ENCODE measurements around the gene SEL1L.
"Not testable (repeated sequence)": the region's sequence is repeated elsewhere in the genome, so short reads cannot be mapped to it uniquely, and the experiment has no call there.

The SEL1L gene

DNA sequence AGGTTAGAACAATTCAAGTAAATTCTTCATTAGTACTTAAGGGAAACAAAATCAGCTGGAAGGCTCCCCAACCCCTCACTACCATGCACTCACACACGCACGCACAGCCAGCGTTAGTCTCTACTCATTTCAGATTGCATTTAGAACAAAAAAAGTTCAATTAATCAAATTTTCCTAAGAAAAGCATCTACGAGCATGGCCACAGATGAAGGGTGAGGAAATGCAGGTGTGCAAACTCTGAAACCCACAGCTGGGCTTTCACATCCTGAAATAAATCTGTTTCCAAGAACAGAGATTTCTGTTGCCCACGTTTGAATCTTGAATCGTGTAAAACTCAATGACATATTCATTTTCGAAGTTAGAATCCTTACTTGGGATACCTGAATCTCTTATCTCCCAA, 62.6 kb downstream of the SEL1L start:
- no peak for DNase-seq (ENCODE audit: low read depth)
- TF ChIP-seq, protein P1, sequence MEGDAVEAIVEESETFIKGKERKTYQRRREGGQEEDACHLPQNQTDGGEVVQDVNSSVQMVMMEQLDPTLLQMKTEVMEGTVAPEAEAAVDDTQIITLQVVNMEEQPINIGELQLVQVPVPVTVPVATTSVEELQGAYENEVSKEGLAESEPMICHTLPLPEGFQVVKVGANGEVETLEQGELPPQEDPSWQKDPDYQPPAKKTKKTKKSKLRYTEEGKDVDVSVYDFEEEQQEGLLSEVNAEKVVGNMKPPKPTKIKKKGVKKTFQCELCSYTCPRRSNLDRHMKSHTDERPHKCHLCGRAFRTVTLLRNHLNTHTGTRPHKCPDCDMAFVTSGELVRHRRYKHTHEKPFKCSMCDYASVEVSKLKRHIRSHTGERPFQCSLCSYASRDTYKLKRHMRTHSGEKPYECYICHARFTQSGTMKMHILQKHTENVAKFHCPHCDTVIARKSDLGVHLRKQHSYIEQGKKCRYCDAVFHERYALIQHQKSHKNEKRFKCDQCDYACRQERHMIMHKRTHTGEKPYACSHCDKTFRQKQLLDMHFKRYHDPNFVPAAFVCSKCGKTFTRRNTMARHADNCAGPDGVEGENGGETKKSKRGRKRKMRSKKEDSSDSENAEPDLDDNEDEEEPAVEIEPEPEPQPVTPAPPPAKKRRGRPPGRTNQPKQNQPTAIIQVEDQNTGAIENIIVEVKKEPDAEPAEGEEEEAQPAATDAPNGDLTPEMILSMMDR (conservative IDR thresholded peaks at IDR 0.05; ENCODE audit: control insufficient read depth, insufficient read depth, low read depth, low read length): no peak
- H3K4me3 ChIP-seq (ENCODE audit: control insufficient read depth, low read depth, low read length): no peak overlapping the region

DNA sequence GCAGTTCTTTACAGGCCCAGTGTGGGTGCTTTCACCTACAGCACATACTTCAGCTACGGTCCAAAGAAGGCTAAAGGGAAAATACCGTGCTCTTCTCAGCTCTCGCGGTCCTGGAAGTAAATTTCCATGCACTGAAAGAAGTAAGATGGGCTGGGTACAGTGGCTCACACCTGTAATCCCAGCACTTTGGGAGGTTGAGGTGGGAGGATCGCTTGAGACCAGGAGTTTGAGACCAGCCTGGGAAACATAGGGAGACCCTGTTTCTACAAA, 63.2 kb downstream of the SEL1L start:
- DNase-seq (ENCODE audit: low read depth); H3K4me3 ChIP-seq (ENCODE audit: control insufficient read depth, low read depth, low read length): not testable (repeated sequence)

DNA sequence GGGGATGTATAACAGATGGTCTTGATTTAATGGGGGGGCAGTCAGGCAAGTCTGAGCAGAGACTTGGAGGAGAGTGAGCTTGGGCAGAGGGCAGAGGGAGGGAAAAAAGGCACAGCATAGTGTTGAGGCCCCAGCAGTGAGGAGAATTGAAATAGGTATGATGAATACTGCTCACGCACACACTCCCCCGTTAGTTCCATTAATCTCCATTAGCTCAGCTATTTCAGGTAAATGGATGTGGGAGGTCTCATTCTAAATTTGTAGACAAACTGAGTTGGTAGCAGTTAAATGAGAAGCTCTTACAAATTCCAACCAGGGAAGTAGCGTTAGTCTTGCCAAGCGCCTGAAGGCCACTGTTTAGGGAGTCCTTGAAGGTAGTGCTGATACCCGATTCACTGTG, 66.8 kb downstream of the SEL1L start:
- TF ChIP-seq, protein P1 (conservative IDR thresholded peaks at IDR 0.05; ENCODE audit: control insufficient read depth, insufficient read depth, low read depth, low read length): no peak
- DNase-seq (ENCODE audit: low read depth): no peak
- H3K4me3 ChIP-seq (ENCODE audit: control insufficient read depth, low read depth, low read length): no peak overlapping the region

DNA sequence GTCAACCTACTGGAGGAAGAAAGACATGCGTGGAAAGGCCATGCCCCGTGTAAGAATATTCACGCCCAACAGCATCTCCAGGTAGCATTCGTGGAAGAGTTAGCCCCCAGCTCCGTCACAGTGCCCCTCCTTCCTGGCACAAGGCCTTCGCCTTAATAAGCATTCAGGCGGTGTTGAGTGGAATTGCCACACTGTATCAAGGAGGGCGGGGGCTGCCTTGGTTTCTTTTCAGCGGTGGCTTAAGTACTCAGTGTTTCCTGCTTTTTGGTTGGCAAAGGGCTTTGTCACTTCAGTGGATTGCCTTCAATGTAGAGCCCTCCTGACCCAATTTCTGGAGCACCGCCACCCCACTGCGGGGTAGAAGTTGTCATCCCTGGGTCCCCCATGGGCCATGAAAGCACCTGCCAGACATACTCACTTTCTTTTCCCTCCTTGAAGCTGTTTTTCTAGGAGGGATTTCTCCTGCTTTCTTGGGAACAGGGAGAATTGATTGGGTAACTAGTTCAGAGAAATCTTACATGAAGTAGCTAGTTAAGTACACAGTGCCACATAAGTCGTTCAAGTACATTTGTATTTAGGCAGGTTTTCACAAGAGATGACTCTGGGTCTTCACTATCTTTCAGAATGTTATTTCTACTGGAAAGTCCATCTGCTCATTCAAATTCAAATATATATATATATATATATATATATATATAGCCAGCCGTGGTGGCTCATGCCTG, 68.0 kb downstream of the SEL1L start:
- TF ChIP-seq, protein P1 (conservative IDR thresholded peaks at IDR 0.05; ENCODE audit: control insufficient read depth, insufficient read depth, low read depth, low read length): no peak
- no peak for DNase-seq (ENCODE audit: low read depth)
- no peak overlapping the region for H3K4me3 ChIP-seq (ENCODE audit: control insufficient read depth, low read depth, low read length)

DNA sequence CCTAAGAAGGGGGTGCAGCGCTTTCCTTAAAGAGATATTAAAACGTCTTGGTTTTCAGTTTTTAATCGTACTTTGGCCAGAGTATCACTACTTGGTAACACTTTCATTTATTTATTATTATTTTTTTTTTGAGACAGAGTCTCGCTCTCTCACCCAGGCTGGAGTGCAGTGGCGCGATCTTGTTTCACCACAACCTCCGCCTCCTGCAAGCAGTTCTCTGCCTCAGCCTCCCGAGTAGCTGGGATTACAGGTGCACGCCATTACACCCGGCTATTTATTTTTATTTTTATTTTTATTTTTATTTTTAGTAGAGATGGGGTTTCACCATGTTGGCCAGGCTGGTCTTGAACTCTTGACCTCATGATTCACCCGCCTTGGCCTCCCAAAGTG, 68.7 kb downstream of the SEL1L start:
- DNase-seq (ENCODE audit: low read depth): not testable (repeated sequence)
- peak overlapping the region; percentile 46 for H3K4me3 ChIP-seq (ENCODE audit: control insufficient read depth, low read depth, low read length)

DNA sequence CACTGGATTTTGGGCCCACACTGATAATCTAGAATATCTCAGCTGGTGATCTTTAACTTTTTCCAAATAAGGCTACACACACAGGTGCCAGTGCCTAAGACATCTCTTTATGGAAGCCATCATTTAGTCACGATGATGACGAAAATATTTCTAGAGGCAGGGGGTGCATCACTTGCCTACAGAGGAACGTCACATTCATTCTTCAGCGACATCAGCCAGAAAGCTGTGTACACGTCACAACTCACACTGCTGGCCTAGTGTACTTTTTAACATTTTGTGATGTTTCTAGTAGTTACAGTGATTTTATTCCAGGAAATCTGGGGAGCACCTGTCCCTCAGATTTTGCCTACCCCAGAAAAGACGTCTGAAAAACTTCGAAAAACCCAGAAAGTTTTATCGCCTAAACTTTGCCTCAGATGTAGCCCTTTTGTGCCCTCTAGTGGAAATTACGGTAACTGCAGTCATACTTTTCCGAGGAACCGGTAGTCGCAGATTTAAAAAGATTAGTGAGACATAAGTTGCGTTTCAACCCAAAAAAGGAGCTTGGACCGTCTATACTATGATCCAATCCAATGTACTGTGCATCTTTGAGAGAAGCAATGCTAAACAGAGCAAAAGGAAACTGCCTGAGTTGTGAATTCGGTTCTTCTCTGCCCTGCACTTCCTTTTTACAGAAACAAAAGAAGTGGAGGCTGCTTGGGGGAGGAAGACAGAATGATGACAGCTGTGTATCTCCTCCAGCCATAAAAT, 69.2 kb downstream of the SEL1L start:
- TF ChIP-seq, protein P1 (conservative IDR thresholded peaks at IDR 0.05; ENCODE audit: control insufficient read depth, insufficient read depth, low read depth, low read length): peak; percentile 92
- peak; percentile 66 for DNase-seq (ENCODE audit: low read depth)
- H3K4me3 ChIP-seq (ENCODE audit: control insufficient read depth, low read depth, low read length): peak overlapping the region; percentile 46

DNA sequence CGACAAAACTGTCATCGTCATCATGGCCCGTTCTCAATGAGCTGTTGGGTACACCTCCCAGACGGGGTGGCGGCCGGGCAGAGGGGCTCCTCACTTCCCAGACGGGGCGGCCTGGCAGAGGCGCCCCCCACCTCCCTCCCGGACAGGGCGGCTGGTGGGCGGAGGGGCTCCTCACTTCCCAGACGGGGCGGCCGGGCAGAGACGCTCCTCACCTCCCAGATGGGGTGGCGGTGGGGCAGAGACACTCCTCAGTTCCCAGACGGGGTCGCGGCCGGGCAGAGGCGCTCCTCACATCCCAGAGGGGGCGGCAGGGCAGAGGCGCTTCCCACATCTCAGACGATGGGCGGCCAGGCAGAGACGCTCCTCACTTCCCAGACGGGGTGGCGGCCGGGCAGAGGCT, 71.3 kb downstream of the SEL1L start:
- not testable (repeated sequence) for DNase-seq (ENCODE audit: low read depth)

DNA sequence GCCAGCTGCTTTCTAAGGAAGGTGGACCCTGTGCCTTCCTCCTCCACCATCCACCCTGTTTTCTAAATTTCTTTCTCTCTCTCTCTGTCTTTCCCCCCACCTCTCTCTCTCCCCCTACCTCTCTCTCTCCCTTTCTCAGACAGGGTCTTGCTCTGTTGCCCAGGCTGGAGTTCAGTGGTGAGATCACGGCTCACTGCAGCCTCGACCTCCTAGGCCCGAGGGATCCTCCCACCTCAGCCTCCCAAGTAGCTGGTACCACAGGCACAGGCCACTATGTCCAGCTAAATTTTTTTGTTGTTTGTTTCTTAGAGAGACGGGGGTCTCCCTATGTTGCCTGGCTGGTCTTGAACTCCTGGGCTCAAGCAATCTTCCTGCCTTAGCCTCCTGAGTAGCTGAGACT, 73.7 kb downstream of the SEL1L start:
- no peak for DNase-seq (ENCODE audit: low read depth)
- H3K4me3 ChIP-seq (ENCODE audit: control insufficient read depth, low read depth, low read length): no peak overlapping the region
- TF ChIP-seq, protein P1 (conservative IDR thresholded peaks at IDR 0.05; ENCODE audit: control insufficient read depth, insufficient read depth, low read depth, low read length): no peak

More for the DNA sequence above, 71.3 kb downstream of the SEL1L start:
- H3K4me3 ChIP-seq (ENCODE audit: control insufficient read depth, low read depth, low read length): not testable (repeated sequence)
